A673 (cell line): ENCODE measurements around the gene OR2AJ1. TPM values are rescaled to one million over a fixed set of nuclear protein-coding genes. Genes with fewer than 3 reads are reported as not detected.

ENCODE experiments used
- BruUV-seq: library from RNA; stranded (reverse); fragments of 400-500 nt; replicated peaks from 2 replicates; lab custom pipeline; 2021; lab: Mats Ljungman, UMichigan
- CTCF ChIA-PET: fragments of 300-600 bp; sonication (Branson Sonifier 250); formaldehyde crosslinking; loops from one replicate; lab custom pipeline; 2022; ENCODE audit warnings: antibody characterized with exemption; lab: Charles Lee
- POLR2A ChIA-PET: fragments of 300-600 bp; sonication (Branson Sonifier 250); formaldehyde crosslinking; loops from one replicate; lab custom pipeline; 2022; ENCODE audit warnings: antibody characterized with exemption; ENCODE audit not compliant: low non-redundant PET; lab: Charles Lee
- DNase-seq: peaks from one replicate; pipeline ENCODE4 v3.0.0-alpha.2; 2015; ENCODE audit warnings: low spot score
- H3K27ac ChIP-seq: fragments of 200-600 bp; sonication (generic); 2 replicates; pipeline ENCODE4 v1.5.1; 2016; ENCODE audit warnings: mixed run types, low read depth, mild to moderate bottlenecking, mixed read lengths, antibody characterized with exemption, low read length; ENCODE audit not compliant: poor library complexity, severe bottlenecking
- H3K27me3 ChIP-seq: fragments of 200-600 bp; sonication (generic); replicated peaks from 2 replicates; pipeline ENCODE4 v1.6.1; 2017; ENCODE audit warnings: mixed run types, low read depth, mild to moderate bottlenecking, mixed read lengths, antibody characterized with exemption, low read length; ENCODE audit not compliant: insufficient read depth, poor library complexity
- H3K36me3 ChIP-seq: fragments of 200-600 bp; sonication (generic); 2 replicates; pipeline ENCODE4 v1.6.1; 2016; ENCODE audit warnings: mixed run types, mild to moderate bottlenecking, mixed read lengths, antibody characterized with exemption, low read length; ENCODE audit not compliant: insufficient read depth, poor library complexity, severe bottlenecking
- H3K4me1 ChIP-seq: fragments of 200-600 bp; sonication (generic); 2 replicates; pipeline ENCODE4 v1.6.1; 2017; ENCODE audit warnings: mixed run types, mild to moderate bottlenecking, mixed read lengths, antibody characterized with exemption, low read length; ENCODE audit not compliant: insufficient read depth, poor library complexity, severe bottlenecking
- H3K4me3 ChIP-seq: fragments of 200-600 bp; sonication (generic); 2 replicates; pipeline ENCODE4 v1.5.1; 2016; ENCODE audit warnings: low read depth, mixed run types, mild to moderate bottlenecking, mixed read lengths, low read length; ENCODE audit not compliant: poor library complexity, severe bottlenecking
- H3K9me3 ChIP-seq: fragments of 200-600 bp; sonication (generic); 2 replicates; pipeline ENCODE4 v1.6.1; 2016; ENCODE audit warnings: mixed run types, low read depth, mild to moderate bottlenecking, mixed read lengths, antibody characterized with exemption, low read length; ENCODE audit not compliant: poor library complexity, severe bottlenecking
- EZH2 ChIP-seq: fragments of 200-600 bp; sonication (generic); IDR thresholded peaks from 2 replicates; pipeline ENCODE4 v1.6.1; 2017; ENCODE audit warnings: borderline replicate concordance, low read depth, mild to moderate bottlenecking, mixed read lengths, antibody characterized with exemption, low read length; ENCODE audit not compliant: poor library complexity, severe bottlenecking
- intact Hi-C: fragments of 100-400 bp; cut with micrococcal nuclease; formaldehyde crosslinking; loops from one replicate; pipeline ENCODE4 v1.10.0; 2022; ENCODE audit not compliant: unreplicated experiment
- total RNA-seq: library from RNA; stranded (reverse); gene quantifications from 2 replicates; pipeline ENCODE4 v1.2.3, GENCODE V29; 2021
- TF ChIP-seq, protein P1 (sequence below): fragments of 300-800, 200-600 bp; sonication (generic); conservative IDR thresholded peaks from 2 replicates; pipeline ENCODE4 v1.5.1; 2017; ENCODE audit warnings: low read depth, mild to moderate bottlenecking, antibody characterized with exemption, low read length, moderate library complexity, mixed read lengths

Gene OR2AJ1
- total RNA-seq, 1 experiment from 2014 or later = not detected

DNA sequence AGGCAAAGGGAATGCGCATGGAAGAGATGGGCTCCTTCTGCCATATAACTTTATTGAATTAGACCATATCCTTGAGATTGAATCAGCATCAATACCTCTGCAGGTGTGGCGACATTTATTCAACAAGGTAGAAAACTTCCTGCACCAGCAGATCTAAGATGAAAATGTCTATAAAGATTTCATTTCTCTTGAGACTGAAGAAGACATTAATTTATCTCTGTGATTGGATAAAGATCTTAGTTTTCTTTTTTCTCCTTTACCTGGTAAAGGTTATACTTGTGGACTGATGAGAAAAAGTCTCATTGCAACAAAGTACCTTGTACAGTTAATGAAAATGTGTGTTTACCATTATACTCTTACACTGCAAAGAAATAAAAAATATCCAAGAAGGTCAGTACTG is 4.7 kb upstream of the OR2AJ1 start, which contains the start of gene OR2T8:
TSS of gene OR2T8 (plus strand) at position 301 of the 400 bp plus-strand sequence. CDS start 766 bp downstream, outside the sequence.
- Histone ChIP-seq H3K36me3 (no peaks in the 10 kb centered on the region), H3K4me1 (no peaks in the 10 kb centered on the region), H3K27ac (no peak within 1 kb of the TSS), H3K27me3 (no peaks in the 10 kb centered on the region), H3K9me3 (peaks cover 3% of the 10 kb centered on the region), H3K4me3 (no peak within 1 kb of the TSS)
- intact Hi-C loops = no loop called here
- DNase-seq = no peak
- POLR2A ChIA-PET = no interaction called here
- CTCF ChIA-PET = no interaction called here
- no peak for TF ChIP-seq EZH2
- TF ChIP-seq, protein P1, sequence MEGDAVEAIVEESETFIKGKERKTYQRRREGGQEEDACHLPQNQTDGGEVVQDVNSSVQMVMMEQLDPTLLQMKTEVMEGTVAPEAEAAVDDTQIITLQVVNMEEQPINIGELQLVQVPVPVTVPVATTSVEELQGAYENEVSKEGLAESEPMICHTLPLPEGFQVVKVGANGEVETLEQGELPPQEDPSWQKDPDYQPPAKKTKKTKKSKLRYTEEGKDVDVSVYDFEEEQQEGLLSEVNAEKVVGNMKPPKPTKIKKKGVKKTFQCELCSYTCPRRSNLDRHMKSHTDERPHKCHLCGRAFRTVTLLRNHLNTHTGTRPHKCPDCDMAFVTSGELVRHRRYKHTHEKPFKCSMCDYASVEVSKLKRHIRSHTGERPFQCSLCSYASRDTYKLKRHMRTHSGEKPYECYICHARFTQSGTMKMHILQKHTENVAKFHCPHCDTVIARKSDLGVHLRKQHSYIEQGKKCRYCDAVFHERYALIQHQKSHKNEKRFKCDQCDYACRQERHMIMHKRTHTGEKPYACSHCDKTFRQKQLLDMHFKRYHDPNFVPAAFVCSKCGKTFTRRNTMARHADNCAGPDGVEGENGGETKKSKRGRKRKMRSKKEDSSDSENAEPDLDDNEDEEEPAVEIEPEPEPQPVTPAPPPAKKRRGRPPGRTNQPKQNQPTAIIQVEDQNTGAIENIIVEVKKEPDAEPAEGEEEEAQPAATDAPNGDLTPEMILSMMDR = no peak
- no TSS peak for BruUV-seq

DNA sequence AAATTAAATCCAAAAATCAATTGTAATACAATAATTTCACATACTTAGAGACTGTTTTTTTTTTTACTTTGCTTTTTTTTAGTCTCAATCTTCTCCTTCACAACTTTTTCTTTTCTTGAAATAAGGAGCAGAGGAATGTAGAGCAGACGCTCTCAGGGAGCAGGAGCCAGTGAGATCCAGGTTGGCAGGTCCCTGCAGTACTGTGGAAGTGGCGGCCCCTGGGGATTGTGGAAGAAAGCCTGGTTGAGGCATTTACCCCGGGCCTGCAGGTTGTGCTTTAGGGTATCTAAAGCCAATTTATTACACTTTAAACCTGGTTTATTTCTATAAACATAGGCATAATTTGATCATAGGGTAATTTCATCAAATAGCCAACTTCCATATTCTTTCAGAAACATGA is 748 bp upstream of the OR2AJ1 start:
- no peak for DNase-seq
- H3K27me3 ChIP-seq = no peaks in the 10 kb centered on the region
- no peaks in the 10 kb centered on the region for H3K36me3 ChIP-seq
- H3K27ac ChIP-seq = no peak overlapping the region
- intact Hi-C loops = no loop called here
- ChIA-PET CTCF (no interaction called here), POLR2A (no interaction called here)
- no peak for TF ChIP-seq EZH2
- TF ChIP-seq, protein P1 = no peak
- no TSS peak for BruUV-seq
- H3K4me1 ChIP-seq = no peaks in the 10 kb centered on the region
- H3K4me3 ChIP-seq = no peak overlapping the region
- peaks cover 9% of the 10 kb centered on the region for H3K9me3 ChIP-seq

DNA sequence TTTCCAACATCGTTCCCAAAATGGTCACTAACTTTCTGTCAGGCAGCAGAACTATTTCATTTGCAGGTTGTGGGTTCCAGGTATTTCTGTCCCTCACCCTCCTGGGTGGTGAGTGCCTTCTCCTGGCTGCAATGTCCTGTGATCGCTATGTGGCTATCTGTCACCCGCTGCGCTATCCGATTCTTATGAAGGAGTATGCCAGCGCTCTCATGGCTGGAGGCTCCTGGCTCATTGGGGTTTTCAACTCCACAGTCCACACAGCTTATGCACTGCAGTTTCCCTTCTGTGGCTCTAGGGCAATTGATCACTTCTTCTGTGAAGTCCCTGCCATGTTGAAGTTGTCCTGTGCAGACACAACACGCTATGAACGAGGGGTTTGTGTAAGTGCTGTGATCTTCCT is 9.3 kb downstream of the OR2AJ1 start:
- intact Hi-C loops = no loop called here
- H3K9me3 ChIP-seq = peaks cover 7% of the 10 kb centered on the region
- BruUV-seq = no TSS peak
- DNase-seq = no peak
- CTCF ChIA-PET = no interaction called here
- POLR2A ChIA-PET = no interaction called here
- no peaks in the 10 kb centered on the region for H3K27me3 ChIP-seq
- no peaks in the 10 kb centered on the region for H3K36me3 ChIP-seq
- H3K4me1 ChIP-seq = no peaks in the 10 kb centered on the region
- no peak overlapping the region for H3K27ac ChIP-seq
- TF ChIP-seq, protein P1 = no peak
- H3K4me3 ChIP-seq = no peak overlapping the region
